PC-3 (cell line): Measurements from ENCODE around the gene TIMMDC1. TPM values are rescaled to one million over a fixed set of nuclear protein-coding genes. Genes with fewer than 3 reads are reported as not detected.

Source experiments
- ATAC-seq: fragments of 200-7000 bp; cut with Tn5 transposase; 2 replicates; pipeline ENCODE4 v1.9.1; 2020; ENCODE audit warnings: mild to moderate bottlenecking, moderate library complexity
- BruUV-seq: library from RNA; stranded (reverse); fragments of 400-500 nt; replicated peaks from 2 replicates; lab custom pipeline; 2021; lab: Mats Ljungman, UMichigan
- CTCF ChIA-PET: fragments of 300-600 bp; sonication (Branson Sonifier 250); formaldehyde crosslinking; loops from one replicate; lab custom pipeline; 2022; ENCODE audit warnings: antibody characterized with exemption; lab: Charles Lee
- POLR2A ChIA-PET: fragments of 300-600 bp; sonication (Branson Sonifier 250); formaldehyde crosslinking; loops from one replicate; lab custom pipeline; 2022; ENCODE audit warnings: antibody characterized with exemption; ENCODE audit not compliant: unreplicated experiment; lab: Charles Lee
- DNase-seq: peaks from one replicate; pipeline ENCODE4 v3.0.0-alpha.2; 2015
- H2AFZ ChIP-seq: fragments of 300-600 bp; sonication (generic); 2 replicates; pipeline ENCODE4 v1.6.0; 2016; ENCODE audit warnings: antibody characterized with exemption, low read length
- H3F3A ChIP-seq: fragments of 300-600 bp; sonication (generic); one replicate; pipeline ENCODE4 v1.6.0; 2017; ENCODE audit warnings: antibody characterized with exemption, low read length, control low read depth, mild to moderate bottlenecking; ENCODE audit not compliant: unreplicated experiment
- H3K27ac ChIP-seq: fragments of 300-600 bp; sonication (generic); 2 replicates; pipeline ENCODE4 v1.5.1; 2016; ENCODE audit warnings: mild to moderate bottlenecking, low read length
- H3K27me3 ChIP-seq: fragments of 300-600 bp; sonication (generic); 2 replicates; pipeline ENCODE4 v1.6.1; 2016; ENCODE audit warnings: low read length, mixed read lengths
- H3K36me3 ChIP-seq: fragments of 300-600 bp; sonication (generic); 2 replicates; pipeline ENCODE4 v1.6.1; 2016; ENCODE audit warnings: low read depth, mixed run types, low read length, mixed read lengths
- H3K4me1 ChIP-seq: fragments of 300-600 bp; sonication (generic); 2 replicates; pipeline ENCODE4 v1.5.1; 2016; ENCODE audit warnings: low read length; ENCODE audit not compliant: insufficient read depth
- H3K4me2 ChIP-seq: fragments of 300-600 bp; sonication (generic); 2 replicates; pipeline ENCODE4 v1.6.0; 2016; ENCODE audit warnings: low read length
- H3K4me3 ChIP-seq: fragments of 300-600 bp; sonication (generic); 2 replicates; pipeline ENCODE4 v1.5.1; 2016; ENCODE audit warnings: mild to moderate bottlenecking, low read length, mixed read lengths
- H3K79me2 ChIP-seq: fragments of 300-600 bp; sonication (generic); 2 replicates; pipeline ENCODE4 v1.6.1; 2017; ENCODE audit warnings: low read length, mixed read lengths
- H3K9ac ChIP-seq: fragments of 300-600 bp; sonication (generic); 2 replicates; pipeline ENCODE4 v1.6.0; 2016; ENCODE audit warnings: mild to moderate bottlenecking, low read length
- H3K9me2 ChIP-seq: fragments of 300-600 bp; sonication (generic); replicated peaks from 2 replicates; pipeline ENCODE4 v1.6.1; 2016; ENCODE audit warnings: mixed run types, low read length, mixed read lengths
- H3K9me3 ChIP-seq: fragments of 300-600 bp; sonication (generic); 2 replicates; pipeline ENCODE4 v1.6.1; 2016; ENCODE audit warnings: low read length, mixed read lengths
- H4K20me1 ChIP-seq: fragments of 300-600 bp; sonication (generic); 2 replicates; pipeline ENCODE4 v1.6.1; 2016; ENCODE audit warnings: low read length, mixed read lengths
- EZH2 ChIP-seq: fragments of 300-600 bp; sonication (generic); IDR thresholded peaks from one replicate; pipeline ENCODE4 v1.6.1; 2017; ENCODE audit warnings: antibody characterized with exemption, mild to moderate bottlenecking, low read length; ENCODE audit not compliant: unreplicated experiment
- EZH2phosphoT487 ChIP-seq: fragments of 300-600 bp; sonication (generic); IDR thresholded peaks from 2 replicates; pipeline ENCODE4 v1.6.1; 2018; ENCODE audit warnings: mild to moderate bottlenecking, antibody characterized with exemption, low read length, borderline replicate concordance
- intact Hi-C: fragments of 100-400 bp; cut with micrococcal nuclease; formaldehyde crosslinking; loops from 2 replicates; pipeline ENCODE4 v1.9.0; 2023
- total RNA-seq: library from RNA; depleted of rRNA; stranded (reverse); fragments of >200 nt; gene quantifications from 2 replicates; pipeline ENCODE4 v1.2.3, GENCODE V29; 2014
- TF ChIP-seq, protein P1 (sequence below): fragments of 300-600 bp; sonication (generic); conservative IDR thresholded peaks from 2 replicates; pipeline ENCODE4 v1.5.1; 2017; ENCODE audit warnings: antibody characterized with exemption, low read depth, mild to moderate bottlenecking, low read length

The TIMMDC1 gene
- total RNA-seq, 1 experiment from 2014 or later: 142 TPM

DNA sequence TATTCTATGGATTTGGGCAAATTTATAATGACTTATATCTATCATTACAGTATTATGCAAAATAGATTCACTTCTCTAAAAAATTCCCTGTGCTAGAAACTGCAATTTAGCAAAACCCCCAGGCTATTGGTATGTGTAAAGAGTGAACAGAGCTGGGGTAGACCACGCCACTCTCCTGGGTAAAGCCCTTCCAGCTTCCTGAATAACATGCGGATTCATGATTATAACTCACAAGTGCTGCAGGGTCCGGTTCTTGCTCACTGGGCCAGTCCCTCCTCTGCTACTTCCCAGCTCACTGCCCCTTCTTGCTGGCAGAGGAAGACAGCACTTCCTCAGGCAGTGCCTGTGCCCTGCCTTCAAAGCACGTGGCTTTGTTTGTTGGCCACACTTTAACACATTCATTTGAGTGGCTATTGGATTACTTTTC is 57.0 kb downstream of the TIMMDC1 start:
- TF ChIP-seq EZH2 (no peak), EZH2phosphoT487 (no peak)
- TF ChIP-seq, protein P1, sequence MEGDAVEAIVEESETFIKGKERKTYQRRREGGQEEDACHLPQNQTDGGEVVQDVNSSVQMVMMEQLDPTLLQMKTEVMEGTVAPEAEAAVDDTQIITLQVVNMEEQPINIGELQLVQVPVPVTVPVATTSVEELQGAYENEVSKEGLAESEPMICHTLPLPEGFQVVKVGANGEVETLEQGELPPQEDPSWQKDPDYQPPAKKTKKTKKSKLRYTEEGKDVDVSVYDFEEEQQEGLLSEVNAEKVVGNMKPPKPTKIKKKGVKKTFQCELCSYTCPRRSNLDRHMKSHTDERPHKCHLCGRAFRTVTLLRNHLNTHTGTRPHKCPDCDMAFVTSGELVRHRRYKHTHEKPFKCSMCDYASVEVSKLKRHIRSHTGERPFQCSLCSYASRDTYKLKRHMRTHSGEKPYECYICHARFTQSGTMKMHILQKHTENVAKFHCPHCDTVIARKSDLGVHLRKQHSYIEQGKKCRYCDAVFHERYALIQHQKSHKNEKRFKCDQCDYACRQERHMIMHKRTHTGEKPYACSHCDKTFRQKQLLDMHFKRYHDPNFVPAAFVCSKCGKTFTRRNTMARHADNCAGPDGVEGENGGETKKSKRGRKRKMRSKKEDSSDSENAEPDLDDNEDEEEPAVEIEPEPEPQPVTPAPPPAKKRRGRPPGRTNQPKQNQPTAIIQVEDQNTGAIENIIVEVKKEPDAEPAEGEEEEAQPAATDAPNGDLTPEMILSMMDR: no peak
- Histone ChIP-seq H3K27ac (no peak overlapping the region), H3K4me2 (no peak overlapping the region), H2AFZ (no peak overlapping the region), H3K27me3 (no peaks in the 10 kb centered on the region), H3F3A (no peaks in the 10 kb centered on the region), H3K9me2 (no peaks in the 10 kb centered on the region), H3K4me3 (no peak overlapping the region), H4K20me1 (no peaks in the 10 kb centered on the region), H3K79me2 (no peaks in the 10 kb centered on the region), H3K9me3 (no peaks in the 10 kb centered on the region), H3K36me3 (no peaks in the 10 kb centered on the region), H3K9ac (no peak overlapping the region), H3K4me1 (no peaks in the 10 kb centered on the region)
- ChIA-PET POLR2A (no interaction called here), CTCF (no interaction called here)
- no TSS peak for BruUV-seq
- no peak for DNase-seq
- intact Hi-C loops: no loop called here
- no peak for ATAC-seq

DNA sequence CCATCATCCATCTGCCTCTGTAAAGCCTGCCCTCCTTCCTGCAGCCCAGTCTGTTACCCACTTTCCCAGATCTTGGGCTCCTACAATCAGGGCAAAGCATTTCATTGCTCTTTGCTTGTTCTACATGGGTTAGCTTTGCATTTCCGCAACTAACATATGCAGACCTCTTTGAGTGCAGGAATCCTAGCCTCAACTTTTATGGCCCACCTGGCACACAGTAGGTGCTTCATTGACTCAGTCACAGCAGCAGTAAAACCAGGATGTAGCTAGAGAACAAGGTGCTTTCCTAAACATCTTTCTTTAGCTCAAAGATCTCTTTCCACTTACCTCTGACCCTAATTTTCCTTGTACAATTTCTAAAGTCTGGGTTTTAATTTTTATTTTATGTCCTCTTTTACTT is 57.6 kb downstream of the TIMMDC1 start:
- no peak overlapping the region for H3K9ac ChIP-seq
- H3K9me2 ChIP-seq: no peaks in the 10 kb centered on the region
- H3K27ac ChIP-seq: no peak overlapping the region
- ATAC-seq (no peak), DNase-seq (no peak)
- no peak overlapping the region for H3K4me3 ChIP-seq
- no peaks in the 10 kb centered on the region for H4K20me1 ChIP-seq
- intact Hi-C loops: no loop called here
- H2AFZ ChIP-seq: no peak overlapping the region
- POLR2A ChIA-PET: interaction anchor here (0.6 kb wide), 1 partner anchor 51 kb away, joined by 3 read pairs; no protein-coding TSS in a partner anchor
- no peak overlapping the region for H3K4me2 ChIP-seq
- no TSS peak for BruUV-seq
- H3K27me3 ChIP-seq: no peaks in the 10 kb centered on the region
- no peaks in the 10 kb centered on the region for H3K4me1 ChIP-seq
- H3F3A ChIP-seq: no peaks in the 10 kb centered on the region
- no peaks in the 10 kb centered on the region for H3K79me2 ChIP-seq
- H3K36me3 ChIP-seq: no peaks in the 10 kb centered on the region
- CTCF ChIA-PET: no interaction called here
- no peak for TF ChIP-seq EZH2phosphoT487
- TF ChIP-seq, protein P1: no peak
- TF ChIP-seq EZH2: no peak
- no peaks in the 10 kb centered on the region for H3K9me3 ChIP-seq

DNA sequence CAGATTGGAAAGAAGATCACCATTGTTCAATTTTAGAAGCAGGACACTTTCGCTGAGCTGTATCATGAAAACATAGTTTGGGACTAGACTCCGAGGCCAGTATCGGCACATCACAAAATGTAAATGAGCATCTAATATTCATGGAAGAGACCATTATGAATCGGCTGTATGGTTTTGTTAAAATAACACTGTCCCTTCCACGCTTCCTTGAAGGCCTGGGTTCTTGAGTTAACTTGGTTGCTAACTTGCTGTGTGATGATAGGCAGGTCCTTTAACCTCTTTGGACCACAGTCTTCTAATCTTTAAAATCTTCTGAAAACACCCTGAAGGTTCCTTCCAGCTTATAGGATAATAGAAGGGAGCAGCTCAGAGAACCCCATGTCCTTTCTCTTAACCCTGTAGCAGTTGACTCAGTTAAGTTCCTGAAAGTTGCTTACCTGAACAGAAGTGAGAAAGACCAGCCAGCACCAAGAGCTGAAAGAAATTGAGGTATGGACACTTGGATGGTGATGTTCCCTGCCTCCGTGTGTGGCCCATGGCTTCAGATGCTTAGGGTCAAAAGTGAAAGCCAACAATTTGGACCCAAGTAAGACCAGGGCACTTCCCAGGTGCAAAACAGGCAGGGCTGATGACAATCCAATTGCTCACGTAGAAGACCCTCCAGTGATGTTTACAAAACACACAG is 59.0 kb downstream of the TIMMDC1 start:
- ATAC-seq (no peak), DNase-seq (no peak)
- no peaks in the 10 kb centered on the region for H4K20me1 ChIP-seq
- H3K27me3 ChIP-seq: no peaks in the 10 kb centered on the region
- ChIA-PET POLR2A (no interaction called here), CTCF (no interaction called here)
- no peaks in the 10 kb centered on the region for H3K79me2 ChIP-seq
- TF ChIP-seq EZH2phosphoT487 (no peak), EZH2 (no peak)
- TF ChIP-seq, protein P1: no peak
- no peak overlapping the region for H3K4me2 ChIP-seq
- H3K9me2 ChIP-seq: no peaks in the 10 kb centered on the region
- H3K9me3 ChIP-seq: no peaks in the 10 kb centered on the region
- H2AFZ ChIP-seq: no peak overlapping the region
- H3K4me1 ChIP-seq: no peaks in the 10 kb centered on the region
- H3K9ac ChIP-seq: no peak overlapping the region
- BruUV-seq: no TSS peak
- H3K27ac ChIP-seq: no peak overlapping the region
- no peaks in the 10 kb centered on the region for H3F3A ChIP-seq
- H3K4me3 ChIP-seq: no peak overlapping the region
- no peaks in the 10 kb centered on the region for H3K36me3 ChIP-seq
- intact Hi-C loops: no loop called here
